WTC11 (cell line): ENCODE measurements around the gene ST8SIA3. TPM values are rescaled to one million over a fixed set of nuclear protein-coding genes. Genes with fewer than 3 reads are reported as not detected.
A peak's percentile ranks its signal among the peaks of the same experiment; 100 is the strongest.

Experiments used
- ATF1 ChIP-seq: sonication (generic); formaldehyde crosslinking; IDR thresholded peaks from 2 replicates; pipeline ENCODE4 v1.8.1; 2023; ENCODE audit warnings: mild to moderate bottlenecking, moderate library complexity, missing genetic modification reagents
- CREM ChIP-seq: sonication (generic); formaldehyde crosslinking; IDR thresholded peaks from 2 replicates; pipeline ENCODE4 v1.8.1; 2022; ENCODE audit warnings: mild to moderate bottlenecking, missing genetic modification reagents, moderate library complexity
- E2F5 ChIP-seq: sonication (generic); formaldehyde crosslinking; IDR thresholded peaks from 2 replicates; pipeline ENCODE4 v1.8.1; 2022; ENCODE audit warnings: mild to moderate bottlenecking, moderate library complexity, missing genetic modification reagents
- ELF4 ChIP-seq: sonication (generic); formaldehyde crosslinking; IDR thresholded peaks from 2 replicates; pipeline ENCODE4 v1.8.1; 2022; ENCODE audit warnings: low read depth, mild to moderate bottlenecking, moderate library complexity, missing genetic modification reagents
- ERG ChIP-seq: fragments of 250-450 bp; sonication (Bioruptor Pico); IDR thresholded peaks from 2 replicates; pipeline ENCODE4 v1.8.0; 2021; ENCODE audit warnings: mild to moderate bottlenecking
- ETV6 ChIP-seq: sonication (generic); formaldehyde crosslinking; IDR thresholded peaks from 2 replicates; pipeline ENCODE4 v1.8.1; 2022; ENCODE audit warnings: mild to moderate bottlenecking, missing genetic modification reagents
- FOXK1 ChIP-seq: sonication (generic); formaldehyde crosslinking; IDR thresholded peaks from 2 replicates; pipeline ENCODE4 v1.8.0; 2022; ENCODE audit warnings: mild to moderate bottlenecking, moderate library complexity, missing genetic modification reagents
- IRF1 ChIP-seq: sonication (generic); formaldehyde crosslinking; IDR thresholded peaks from 2 replicates; pipeline ENCODE4 v1.8.0; 2023; ENCODE audit warnings: missing genetic modification reagents
- JUN ChIP-seq: sonication (generic); formaldehyde crosslinking; IDR thresholded peaks from 2 replicates; pipeline ENCODE4 v1.8.0; 2023; ENCODE audit warnings: mild to moderate bottlenecking, missing genetic modification reagents
- NFYB ChIP-seq: sonication (generic); formaldehyde crosslinking; conservative IDR thresholded peaks from 2 replicates; pipeline ENCODE4 v1.8.0; 2022; ENCODE audit warnings: low read depth, missing genetic modification reagents
- NR1H2 ChIP-seq: sonication (generic); formaldehyde crosslinking; IDR thresholded peaks from 2 replicates; pipeline ENCODE4 v1.9.0; 2021; ENCODE audit warnings: mild to moderate bottlenecking, moderate library complexity, missing genetic modification reagents
- NR2C2 ChIP-seq: sonication (generic); formaldehyde crosslinking; IDR thresholded peaks from 2 replicates; pipeline ENCODE4 v1.8.0; 2022; ENCODE audit warnings: mild to moderate bottlenecking, missing genetic modification reagents
- PRDM15 ChIP-seq: sonication (generic); formaldehyde crosslinking; IDR thresholded peaks from 2 replicates; pipeline ENCODE4 v1.8.0; 2022; ENCODE audit warnings: missing genetic modification reagents
- SMAD4 ChIP-seq: sonication (generic); formaldehyde crosslinking; IDR thresholded peaks from 2 replicates; pipeline ENCODE4 v1.8.0; 2022; ENCODE audit warnings: mild to moderate bottlenecking, missing genetic modification reagents
- SP1 ChIP-seq: sonication (generic); formaldehyde crosslinking; conservative IDR thresholded peaks from 2 replicates; pipeline ENCODE4 v1.8.1; 2022; ENCODE audit warnings: missing genetic modification reagents
- TCF7 ChIP-seq: sonication (generic); formaldehyde crosslinking; IDR thresholded peaks from 2 replicates; pipeline ENCODE4 v1.8.0; 2022; ENCODE audit warnings: mild to moderate bottlenecking, low read depth, missing genetic modification reagents, moderate library complexity
- TEAD1 ChIP-seq: sonication (generic); formaldehyde crosslinking; IDR thresholded peaks from 2 replicates; pipeline ENCODE4 v1.8.0; 2022; ENCODE audit warnings: mild to moderate bottlenecking, missing genetic modification reagents
- ZNF138 ChIP-seq: sonication (generic); formaldehyde crosslinking; conservative IDR thresholded peaks from 2 replicates; pipeline ENCODE4 v1.8.1; 2022; ENCODE audit warnings: mild to moderate bottlenecking, moderate library complexity, missing genetic modification reagents
- ZNF219 ChIP-seq: sonication (generic); formaldehyde crosslinking; IDR thresholded peaks from 2 replicates; pipeline ENCODE4 v1.8.0; 2023; ENCODE audit warnings: missing genetic modification reagents, mild to moderate bottlenecking, borderline replicate concordance
- ZNF232 ChIP-seq: sonication (generic); formaldehyde crosslinking; IDR thresholded peaks from 2 replicates; pipeline ENCODE4 v1.8.0; 2022; ENCODE audit warnings: mild to moderate bottlenecking, missing genetic modification reagents
- ZSCAN18 ChIP-seq: fragments of 250-450 bp; sonication (Bioruptor Pico); IDR thresholded peaks from 2 replicates; pipeline ENCODE4 v2.1.2; 2022; ENCODE audit warnings: mild to moderate bottlenecking, moderate library complexity
- total RNA-seq: library from RNA; stranded (reverse); gene quantifications from 3 replicates; pipeline ENCODE4 v1.2.3, GENCODE V29; 2021
- TF ChIP-seq, protein P1 (sequence below): sonication (generic); formaldehyde crosslinking; IDR thresholded peaks from 2 replicates; pipeline ENCODE4 v1.8.0; 2022; ENCODE audit warnings: mild to moderate bottlenecking, missing genetic modification reagents
- TF ChIP-seq, protein P2 (sequence below): sonication (generic); formaldehyde crosslinking; IDR thresholded peaks from 2 replicates; pipeline ENCODE4 v1.8.0; 2022; ENCODE audit warnings: mild to moderate bottlenecking, missing genetic modification reagents
- TF ChIP-seq, protein P3 (sequence below): sonication (generic); formaldehyde crosslinking; IDR thresholded peaks from 2 replicates; pipeline ENCODE4 v1.8.1; 2023; ENCODE audit warnings: mild to moderate bottlenecking, moderate library complexity, missing genetic modification reagents
- TF ChIP-seq, protein P4 (sequence below): sonication (generic); formaldehyde crosslinking; IDR thresholded peaks from 2 replicates; pipeline ENCODE4 v1.8.1; 2023; ENCODE audit warnings: mild to moderate bottlenecking, missing genetic modification reagents, borderline replicate concordance

The ST8SIA3 gene
- total RNA-seq, 1 experiment from 2014 or later = 2.3 TPM

- TF ChIP-seq E2F5 (CRISPR knock-in tag) = peak; percentile 93
- peak; percentile 96 for TF ChIP-seq FOXK1 (CRISPR knock-in tag)
- TF ChIP-seq ETV6 (CRISPR knock-in tag) = peak; percentile 94
- peak; percentile 87 for TF ChIP-seq IRF1 (CRISPR knock-in tag)
- TF ChIP-seq ZSCAN18 = no peak
- peak; percentile 89; the same call in 1 of the 2 replicates for TF ChIP-seq ZNF219 (CRISPR knock-in tag)
- 0 out of 2 replicates have a peak, but pooled peaks have one; percentile 40 for TF ChIP-seq NR1H2 (CRISPR knock-in tag)
- TF ChIP-seq ATF1 (CRISPR knock-in tag) = peak; percentile 72; the same call in 1 of the 2 replicates
- TF ChIP-seq, protein P1, sequence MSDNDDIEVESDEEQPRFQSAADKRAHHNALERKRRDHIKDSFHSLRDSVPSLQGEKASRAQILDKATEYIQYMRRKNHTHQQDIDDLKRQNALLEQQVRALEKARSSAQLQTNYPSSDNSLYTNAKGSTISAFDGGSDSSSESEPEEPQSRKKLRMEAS (CRISPR knock-in tag) = peak; percentile 90
- TF ChIP-seq, protein P2, sequence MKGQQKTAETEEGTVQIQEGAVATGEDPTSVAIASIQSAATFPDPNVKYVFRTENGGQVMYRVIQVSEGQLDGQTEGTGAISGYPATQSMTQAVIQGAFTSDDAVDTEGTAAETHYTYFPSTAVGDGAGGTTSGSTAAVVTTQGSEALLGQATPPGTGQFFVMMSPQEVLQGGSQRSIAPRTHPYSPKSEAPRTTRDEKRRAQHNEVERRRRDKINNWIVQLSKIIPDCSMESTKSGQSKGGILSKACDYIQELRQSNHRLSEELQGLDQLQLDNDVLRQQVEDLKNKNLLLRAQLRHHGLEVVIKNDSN = peak; percentile 78
- no peak for TF ChIP-seq ZNF138 (CRISPR knock-in tag)
- TF ChIP-seq NR2C2 (CRISPR knock-in tag) = peak; percentile 73
- TF ChIP-seq ZNF232 (CRISPR knock-in tag) = peak; percentile 94
- TF ChIP-seq, protein P3, sequence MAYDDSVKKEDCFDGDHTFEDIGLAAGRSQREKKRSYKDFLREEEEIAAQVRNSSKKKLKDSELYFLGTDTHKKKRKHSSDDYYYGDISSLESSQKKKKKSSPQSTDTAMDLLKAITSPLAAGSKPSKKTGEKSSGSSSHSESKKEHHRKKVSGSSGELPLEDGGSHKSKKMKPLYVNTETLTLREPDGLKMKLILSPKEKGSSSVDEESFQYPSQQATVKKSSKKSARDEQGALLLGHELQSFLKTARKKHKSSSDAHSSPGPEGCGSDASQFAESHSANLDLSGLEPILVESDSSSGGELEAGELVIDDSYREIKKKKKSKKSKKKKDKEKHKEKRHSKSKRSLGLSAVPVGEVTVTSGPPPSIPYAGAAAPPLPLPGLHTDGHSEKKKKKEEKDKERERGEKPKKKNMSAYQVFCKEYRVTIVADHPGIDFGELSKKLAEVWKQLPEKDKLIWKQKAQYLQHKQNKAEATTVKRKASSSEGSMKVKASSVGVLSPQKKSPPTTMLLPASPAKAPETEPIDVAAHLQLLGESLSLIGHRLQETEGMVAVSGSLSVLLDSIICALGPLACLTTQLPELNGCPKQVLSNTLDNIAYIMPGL = peak; percentile 49; the same call in 1 of the 2 replicates
- TF ChIP-seq JUN (CRISPR knock-in tag) = peak; percentile 96
- TF ChIP-seq ERG (CRISPR knock-in tag) = no peak
- TF ChIP-seq NFYB = peak; percentile 35
- peak; percentile 71; the same call in 1 of the 2 replicates for TF ChIP-seq TCF7 (CRISPR knock-in tag)
- peak; percentile 91 for TF ChIP-seq TEAD1 (CRISPR knock-in tag)
- peak; percentile 93; the same call in 1 of the 2 replicates for TF ChIP-seq SMAD4
- 0 out of 2 replicates have a peak, but pooled peaks have one; percentile 51 for TF ChIP-seq ELF4 (CRISPR knock-in tag)
- peak; percentile 75 for TF ChIP-seq SP1 (CRISPR knock-in tag)
- 0 out of 2 replicates have a peak, but pooled peaks have one; percentile 24 for TF ChIP-seq PRDM15 (CRISPR knock-in tag)
- peak; percentile 92 for TF ChIP-seq CREM
- TF ChIP-seq, protein P4, sequence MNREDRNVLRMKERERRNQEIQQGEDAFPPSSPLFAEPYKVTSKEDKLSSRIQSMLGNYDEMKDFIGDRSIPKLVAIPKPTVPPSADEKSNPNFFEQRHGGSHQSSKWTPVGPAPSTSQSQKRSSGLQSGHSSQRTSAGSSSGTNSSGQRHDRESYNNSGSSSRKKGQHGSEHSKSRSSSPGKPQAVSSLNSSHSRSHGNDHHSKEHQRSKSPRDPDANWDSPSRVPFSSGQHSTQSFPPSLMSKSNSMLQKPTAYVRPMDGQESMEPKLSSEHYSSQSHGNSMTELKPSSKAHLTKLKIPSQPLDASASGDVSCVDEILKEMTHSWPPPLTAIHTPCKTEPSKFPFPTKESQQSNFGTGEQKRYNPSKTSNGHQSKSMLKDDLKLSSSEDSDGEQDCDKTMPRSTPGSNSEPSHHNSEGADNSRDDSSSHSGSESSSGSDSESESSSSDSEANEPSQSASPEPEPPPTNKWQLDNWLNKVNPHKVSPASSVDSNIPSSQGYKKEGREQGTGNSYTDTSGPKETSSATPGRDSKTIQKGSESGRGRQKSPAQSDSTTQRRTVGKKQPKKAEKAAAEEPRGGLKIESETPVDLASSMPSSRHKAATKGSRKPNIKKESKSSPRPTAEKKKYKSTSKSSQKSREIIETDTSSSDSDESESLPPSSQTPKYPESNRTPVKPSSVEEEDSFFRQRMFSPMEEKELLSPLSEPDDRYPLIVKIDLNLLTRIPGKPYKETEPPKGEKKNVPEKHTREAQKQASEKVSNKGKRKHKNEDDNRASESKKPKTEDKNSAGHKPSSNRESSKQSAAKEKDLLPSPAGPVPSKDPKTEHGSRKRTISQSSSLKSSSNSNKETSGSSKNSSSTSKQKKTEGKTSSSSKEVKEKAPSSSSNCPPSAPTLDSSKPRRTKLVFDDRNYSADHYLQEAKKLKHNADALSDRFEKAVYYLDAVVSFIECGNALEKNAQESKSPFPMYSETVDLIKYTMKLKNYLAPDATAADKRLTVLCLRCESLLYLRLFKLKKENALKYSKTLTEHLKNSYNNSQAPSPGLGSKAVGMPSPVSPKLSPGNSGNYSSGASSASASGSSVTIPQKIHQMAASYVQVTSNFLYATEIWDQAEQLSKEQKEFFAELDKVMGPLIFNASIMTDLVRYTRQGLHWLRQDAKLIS (CRISPR knock-in tag) = peak; percentile 91; the same call in 1 of the 2 replicates
These were observed 1.6 kb downstream of the ST8SIA3 start (continued) for GRCh38 chr18:57353940-57354461.
